ENCODE results near the gene ALDH4A1.

The ALDH4A1 gene

GRCh38 chr1:18902523-18903290 is at the start of gene ALDH4A1:
Gene ALDH4A1, minus strand, starts transcription at chr1:18902555. Its CDS starts 32 bp downstream, at chr1:18902523.
- peak; percentile 67 for DNase-seq

DNA sequence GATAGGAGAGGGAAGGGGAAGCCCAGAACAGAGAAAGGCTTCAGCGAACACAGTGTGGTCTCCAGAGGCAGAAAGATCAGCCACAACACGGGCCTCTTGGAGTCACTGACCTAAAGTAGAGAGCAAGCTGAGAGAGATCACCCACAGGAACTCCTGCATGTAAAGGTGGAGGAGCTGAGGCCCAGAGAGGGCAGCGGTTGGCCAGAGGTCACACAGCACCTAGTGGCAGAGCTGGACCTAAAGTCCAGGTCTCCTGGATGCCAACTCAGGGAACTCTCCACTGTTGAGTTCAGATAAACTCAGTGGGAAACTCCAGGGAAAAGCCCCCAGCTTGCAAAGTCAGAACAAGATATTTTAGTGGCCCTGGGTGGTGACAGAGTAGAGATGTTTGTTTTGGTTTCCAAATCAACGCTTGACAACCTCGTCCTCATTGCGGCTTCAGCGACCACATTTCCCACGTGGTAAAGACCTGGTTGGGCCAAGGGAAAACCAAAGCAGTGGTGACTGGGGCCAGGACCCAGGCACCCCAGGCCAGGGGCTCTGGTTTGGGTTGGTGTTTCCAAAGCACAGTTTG is 49.5 kb upstream of the ALDH4A1 start:
- no peak for DNase-seq

DNA sequence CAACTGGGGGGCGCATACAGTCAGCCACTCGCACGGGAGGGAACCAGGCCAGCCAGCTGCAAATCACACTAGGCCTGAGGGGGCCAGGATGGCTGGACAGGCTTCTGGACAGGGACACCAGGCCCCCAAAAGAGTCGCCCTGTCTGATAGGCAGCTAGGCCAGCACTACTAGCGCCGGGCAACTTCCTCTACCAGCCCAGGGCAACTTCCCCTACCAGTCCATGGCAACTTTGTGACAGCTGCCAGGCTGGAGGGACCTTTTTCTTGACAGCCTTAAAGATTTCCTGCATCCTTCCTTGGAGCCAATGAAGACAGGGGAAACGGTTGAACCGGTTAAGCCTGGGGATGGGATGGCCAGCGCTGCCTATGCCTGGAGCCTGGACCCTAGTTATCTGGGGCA is 49.1 kb upstream of the ALDH4A1 start:
- DNase-seq, result no peak

DNA sequence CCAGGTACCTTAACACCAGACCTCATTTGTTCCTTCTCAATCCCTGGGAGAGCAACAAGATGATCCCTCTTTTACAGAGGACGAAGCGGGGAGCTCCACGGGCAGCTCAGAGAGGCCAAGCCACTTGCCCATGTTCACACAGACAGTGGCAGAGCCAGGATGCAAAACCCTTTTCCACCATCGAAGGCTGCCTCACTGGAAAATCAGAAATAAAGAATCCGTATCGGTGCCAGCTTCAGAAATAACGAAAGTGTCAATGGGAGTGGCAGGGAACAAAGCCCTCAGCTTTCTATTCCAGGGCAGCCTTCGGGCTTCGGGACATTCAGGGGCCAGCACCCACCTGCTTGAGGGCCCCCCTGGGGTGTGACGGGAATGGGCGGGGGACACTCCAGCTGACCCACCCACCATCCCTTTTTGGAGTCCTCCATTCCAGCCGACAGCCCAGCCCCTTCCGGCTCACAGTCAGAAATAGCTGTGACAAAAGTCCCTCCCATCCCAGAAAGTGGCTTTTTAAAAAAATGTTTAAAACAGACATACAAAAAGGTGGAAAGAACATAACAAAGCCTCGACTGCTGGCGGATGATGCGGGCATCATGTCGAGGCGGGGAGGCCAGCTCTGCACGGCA is 48.2 kb upstream of the ALDH4A1 start:
- DNase-seq, result no peak

DNA sequence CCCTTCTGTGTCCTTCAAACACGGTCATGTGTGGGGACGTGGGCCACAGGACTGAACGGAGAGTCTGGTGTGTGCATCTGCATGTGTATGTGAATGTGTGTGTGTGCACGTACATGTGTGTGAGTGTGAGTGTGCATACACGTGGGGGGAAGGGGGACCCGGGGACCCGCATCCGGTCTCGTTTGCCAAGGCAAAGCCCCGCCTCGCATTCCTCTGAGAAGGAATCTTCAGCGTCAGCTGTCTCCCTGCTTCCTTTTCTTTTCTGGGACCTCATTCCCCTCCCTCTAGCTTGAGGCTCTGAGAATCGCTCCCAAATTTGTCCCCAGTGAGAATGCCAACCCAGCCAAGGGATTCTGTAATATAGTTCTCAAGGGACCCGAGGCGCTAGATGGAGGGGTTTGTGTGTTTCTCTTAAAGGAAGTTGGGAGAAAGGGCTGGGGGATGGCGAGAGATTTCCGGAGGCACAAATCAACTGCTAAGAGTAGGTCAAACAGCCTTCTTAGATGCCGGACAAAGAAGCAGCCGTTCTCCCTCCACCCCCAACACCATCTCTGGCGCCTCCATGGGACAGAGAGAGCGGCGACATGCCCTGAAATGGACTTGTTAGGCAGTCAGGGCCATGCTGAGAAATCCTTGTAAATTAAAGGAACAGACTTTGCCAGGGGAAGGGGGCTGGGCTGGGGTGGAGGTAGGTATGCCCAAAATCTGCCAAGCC is 47.5 kb upstream of the ALDH4A1 start:
- DNase-seq, result no peak

- no peak for DNase-seq
Observed at GRCh38 chr1:18948913-18949685, 46.7 kb upstream of the ALDH4A1 start.

- no peak for DNase-seq
Observed at GRCh38 chr1:18948048-18948912, 45.9 kb upstream of the ALDH4A1 start.

DNA sequence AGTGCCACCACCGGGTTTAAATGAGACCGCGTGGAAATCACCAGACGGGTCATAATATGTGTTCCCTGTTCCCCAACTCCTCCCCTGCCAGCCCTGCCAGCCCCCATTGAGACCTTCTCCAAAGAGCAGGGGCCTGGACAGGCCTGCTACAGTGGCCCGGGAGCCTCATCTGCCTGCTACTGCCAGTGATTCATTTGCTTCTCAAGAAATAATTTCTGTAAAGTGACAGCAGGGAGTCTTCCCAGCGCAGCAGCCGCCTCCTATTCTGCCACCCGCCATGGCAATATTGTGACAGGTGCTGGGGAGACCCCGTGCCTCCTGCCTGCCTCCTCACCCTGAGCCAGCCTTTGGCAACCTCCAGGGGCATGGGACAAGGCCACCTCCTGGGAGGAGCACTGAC is 45.2 kb upstream of the ALDH4A1 start:
- no peak for DNase-seq

DNA sequence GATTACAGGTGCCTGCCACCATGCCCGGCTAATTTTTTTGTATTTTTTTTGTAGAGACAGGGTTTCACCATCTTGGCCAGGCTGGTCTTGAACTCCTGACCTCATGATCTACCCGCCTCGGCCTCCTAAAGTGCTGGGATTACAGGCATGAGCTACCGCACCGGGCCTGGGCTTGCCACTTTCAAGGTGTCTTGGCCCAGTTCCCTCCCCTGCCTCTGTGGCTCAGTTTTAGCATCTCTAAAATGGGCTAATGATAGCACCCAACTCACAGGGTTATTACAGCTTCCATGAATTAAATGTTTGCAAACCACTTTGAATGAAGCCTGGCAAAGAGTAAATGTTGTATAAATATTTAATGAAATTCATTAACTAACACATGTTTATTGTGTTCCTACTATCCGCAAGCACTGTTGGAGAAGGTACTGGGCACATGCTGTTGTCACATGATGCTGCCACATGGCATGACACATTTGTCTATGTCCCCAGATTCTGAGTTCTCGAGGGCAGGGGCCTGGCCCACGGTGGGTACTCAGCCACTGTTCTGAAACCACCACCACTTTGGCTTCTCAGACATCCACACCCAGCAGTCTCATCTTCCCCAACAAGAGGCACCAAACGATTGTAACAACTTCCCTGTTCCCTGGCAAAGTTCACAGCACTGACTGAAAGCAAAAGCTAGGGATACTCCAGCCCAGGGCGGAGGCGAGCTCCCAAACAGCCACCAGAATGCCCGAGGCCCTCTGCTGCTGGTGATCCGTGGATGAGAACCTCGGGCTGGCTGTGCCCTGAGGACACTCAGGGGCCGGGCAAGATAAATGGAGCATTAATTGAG is 44.4 kb upstream of the ALDH4A1 start:
- DNase-seq, result no peak

- no peak for DNase-seq
Observed at GRCh38 chr1:18945401-18945849, 43.1 kb upstream of the ALDH4A1 start.

- no peak for DNase-seq
Observed at GRCh38 chr1:18944810-18945209, 42.5 kb upstream of the ALDH4A1 start.

GRCh38 chr1:18943914-18944572 is 41.7 kb upstream of the ALDH4A1 start:
- DNase-seq, result no peak

DNA sequence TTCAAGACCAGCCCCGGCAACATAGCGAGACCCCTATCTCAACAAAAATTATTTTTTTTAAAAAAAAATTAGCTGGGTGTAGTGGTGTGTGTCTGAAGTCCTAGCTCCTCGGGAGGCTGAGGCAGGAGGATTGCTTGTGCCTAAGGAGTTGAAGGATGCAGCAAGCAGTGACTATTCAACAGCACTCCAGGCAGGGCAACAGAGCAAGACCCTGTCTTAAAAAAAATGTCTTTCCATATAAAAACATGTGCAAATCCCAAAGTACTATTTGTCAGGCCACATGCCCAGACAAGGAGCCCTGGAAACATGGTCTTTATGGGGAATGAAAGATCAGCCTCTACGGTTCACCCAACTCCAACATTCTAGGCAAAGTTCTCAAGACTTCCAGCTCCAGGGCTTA is 40.8 kb upstream of the ALDH4A1 start:
- DNase-seq, result no peak

- no peak for DNase-seq
Observed at GRCh38 chr1:18942340-18942739, 40.0 kb upstream of the ALDH4A1 start.

- no peak for DNase-seq
Observed at GRCh38 chr1:18941221-18942141, 39.1 kb upstream of the ALDH4A1 start.

DNA sequence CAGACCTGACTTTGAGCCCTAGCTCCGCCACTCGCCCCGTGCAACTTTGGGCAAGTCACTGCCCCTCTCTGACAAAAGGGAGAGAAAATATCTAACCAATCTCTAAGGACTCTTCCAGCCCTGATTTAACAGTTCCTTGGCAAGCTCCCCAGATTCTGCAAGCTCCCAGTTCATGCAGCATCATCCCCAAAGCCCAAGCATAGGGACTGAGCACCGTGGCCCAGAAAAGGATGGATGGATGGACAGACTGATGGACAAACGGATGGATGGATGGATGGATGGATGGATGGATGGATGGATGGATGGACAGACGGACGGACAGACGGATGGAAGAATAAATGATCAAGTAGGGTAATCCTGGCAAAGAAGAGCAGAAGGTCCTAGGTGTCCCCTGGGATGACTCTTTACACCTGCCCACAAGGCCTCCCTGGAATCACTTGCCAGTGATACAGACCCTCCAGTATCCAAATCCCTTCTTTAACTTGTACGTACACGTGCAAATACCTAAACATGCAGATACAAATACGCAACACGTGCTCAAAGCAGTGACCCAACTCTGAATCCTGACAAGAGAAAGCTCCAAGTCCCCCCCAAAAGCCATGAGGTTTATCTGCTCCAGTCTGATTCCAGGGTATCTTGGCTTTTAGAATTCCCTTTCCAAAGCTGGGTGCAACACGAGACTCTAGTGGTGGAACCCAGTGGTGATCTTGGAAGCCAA is 38.1 kb upstream of the ALDH4A1 start:
- DNase-seq, result no peak

GRCh38 chr1:18939398-18940302 is 37.3 kb upstream of the ALDH4A1 start:
- no peak for DNase-seq
